Activated CD4-positive, alpha-beta T cell treated with anti-CD3 and anti-CD28 coated beads for 36 hours (primary cell): ENCODE measurements around the gene APMAP. TPM values are rescaled to one million over a fixed set of nuclear protein-coding genes. Genes with fewer than 3 reads are reported as not detected.

ENCODE experiments used
- ATAC-seq: fragments of 200-7000 bp; cut with Tn5 transposase; one replicate; pipeline ENCODE4 v1.10.0; 2021; ENCODE audit warnings: mild to moderate bottlenecking, moderate library complexity
- CTCF ChIA-PET: fragments of 350-600 bp; sonication (Branson Sonifier 250); formaldehyde crosslinking; loops from one replicate; lab custom pipeline; 2021; ENCODE audit warnings: antibody characterized with exemption; lab: Charles Lee
- POLR2A ChIA-PET: fragments of 350-600 bp; sonication (Branson Sonifier 250); formaldehyde crosslinking; loops from one replicate; lab custom pipeline; 2021; ENCODE audit warnings: antibody characterized with exemption, inconsistent platforms; lab: Charles Lee
- DNase-seq: peaks from one replicate; pipeline ENCODE4 v3.0.0-alpha.2; 2020
- H3K27ac Mint-ChIP-seq: one replicate; pipeline ENCODE4 v1.8.0; 2021; ENCODE audit warnings: mixed read lengths
- H3K27me3 Mint-ChIP-seq: one replicate; pipeline ENCODE4 v1.8.0; 2021; ENCODE audit warnings: mixed read lengths
- H3K36me3 Mint-ChIP-seq: one replicate; pipeline ENCODE4 v1.8.0; 2021; ENCODE audit warnings: low read depth, mixed read lengths
- H3K4me1 Mint-ChIP-seq: one replicate; pipeline ENCODE4 v1.8.0; 2021; ENCODE audit warnings: mixed read lengths
- H3K4me3 Mint-ChIP-seq: one replicate; pipeline ENCODE4 v1.8.0; 2021; ENCODE audit warnings: mild to moderate bottlenecking, moderate library complexity, mixed read lengths
- H3K9me3 Mint-ChIP-seq: one replicate; pipeline ENCODE4 v1.8.0; 2021; ENCODE audit warnings: low read depth, mixed read lengths
- intact Hi-C, 2 experiments: fragments of 100-400 bp; cut with DNase I in 1 of 2; cut with micrococcal nuclease in 1 of 2; formaldehyde crosslinking; loops; one replicate each; pipeline versions ENCODE4 v1.14.2 to v1.15.1; 2022 to 2024; cut with DNase I, micrococcal nuclease
- total RNA-seq, 2 experiments: library from RNA; stranded (reverse); gene quantifications; one replicate each; pipeline ENCODE4 v1.2.3, GENCODE V29; 2021

The APMAP gene
- total RNA-seq, 2 experiments from 2014 or later, result 26.8 to 34.0 TPM

DNA sequence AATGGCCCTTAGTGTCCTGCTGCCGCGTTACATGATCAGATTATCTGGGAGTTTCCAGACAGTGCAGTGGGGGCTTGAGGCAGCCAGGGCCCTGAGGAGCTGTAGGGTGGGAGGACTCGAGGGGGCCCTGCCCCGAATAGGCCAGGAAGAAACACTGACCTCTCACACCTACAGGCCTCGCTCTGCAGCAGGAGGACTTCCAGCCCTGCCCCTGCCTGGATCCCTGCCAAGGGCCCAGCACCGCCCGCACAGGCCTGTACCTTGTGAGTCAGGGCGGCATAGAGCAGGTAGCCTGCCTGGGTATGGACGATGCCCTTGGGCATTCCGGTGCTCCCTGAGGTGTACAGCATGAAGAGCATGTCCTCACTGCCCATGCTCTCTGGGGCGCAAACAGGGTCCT lies 30.1 kb upstream of the APMAP start:
- ATAC-seq, result no peak
- Mint-ChIP-seq H3K4me3 (no peak overlapping the region), H3K4me1 (peaks cover 4% of the 10 kb centered on the region), H3K27me3 (no peaks in the 10 kb centered on the region), H3K9me3 (no peaks in the 10 kb centered on the region), H3K27ac (no peak overlapping the region), H3K36me3 (peaks cover 3% of the 10 kb centered on the region)
- ChIA-PET CTCF (interaction anchor here (1.2 to 1.6 kb wide), 2 partner anchors 18 to 137 kb away, joined by 3 read pairs; no protein-coding TSS in a partner anchor), POLR2A (no interaction called here)
- intact Hi-C loops, result no loop called here
- no peak for DNase-seq

DNA sequence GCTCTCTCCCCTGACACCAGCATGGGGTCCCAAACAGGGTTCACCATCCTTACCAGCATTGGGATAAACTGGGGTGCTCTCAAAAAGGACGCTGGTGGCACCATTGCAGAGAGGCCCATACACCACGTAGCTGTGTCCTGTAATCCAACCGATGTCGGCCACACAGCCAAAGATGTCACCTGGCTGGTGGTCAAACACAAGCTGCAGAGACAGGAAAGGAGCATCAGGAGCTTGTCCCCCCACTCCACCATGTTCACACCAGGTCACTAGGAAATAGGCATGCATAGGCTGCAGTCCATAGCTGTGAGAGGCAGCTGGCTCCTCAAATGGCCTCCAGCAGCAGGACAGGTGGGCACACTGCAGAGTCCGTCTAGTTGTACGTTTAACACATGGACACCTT lies 28.8 kb upstream of the APMAP start:
- ChIA-PET POLR2A (no interaction called here), CTCF (interaction anchor here (1.2 kb wide), 1 partner anchor 139 kb away, joined by 3 read pairs; no protein-coding TSS in a partner anchor)
- Mint-ChIP-seq H3K9me3 (no peaks in the 10 kb centered on the region), H3K4me1 (peaks cover 4% of the 10 kb centered on the region), H3K4me3 (no peak overlapping the region), H3K27me3 (no peaks in the 10 kb centered on the region), H3K36me3 (peaks cover 3% of the 10 kb centered on the region), H3K27ac (no peak overlapping the region)
- intact Hi-C loops, result no loop called here
- no peak for DNase-seq
- ATAC-seq, result no peak

DNA sequence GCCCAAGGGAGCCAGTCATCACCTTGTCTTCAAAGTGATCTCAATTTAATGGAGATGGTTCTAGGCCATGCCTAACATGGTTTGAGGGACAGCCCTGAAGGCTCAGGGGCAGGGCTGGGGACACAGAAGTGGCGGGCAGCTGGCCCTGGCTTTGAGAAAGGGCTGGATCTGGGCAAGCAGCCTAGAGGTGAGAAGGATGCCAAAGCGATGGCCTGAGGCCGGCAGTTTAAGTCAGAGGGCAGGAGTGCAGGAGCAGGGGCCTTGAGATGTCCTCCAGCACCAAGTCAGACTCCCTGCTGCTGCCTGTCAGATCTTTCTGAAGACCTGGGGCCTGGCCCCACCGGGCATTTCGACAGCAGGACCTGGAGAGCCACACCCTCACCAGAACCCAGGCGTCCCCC lies 28.4 kb upstream of the APMAP start:
- POLR2A ChIA-PET, result no interaction called here
- H3K27ac Mint-ChIP-seq, result no peak overlapping the region

DNA sequence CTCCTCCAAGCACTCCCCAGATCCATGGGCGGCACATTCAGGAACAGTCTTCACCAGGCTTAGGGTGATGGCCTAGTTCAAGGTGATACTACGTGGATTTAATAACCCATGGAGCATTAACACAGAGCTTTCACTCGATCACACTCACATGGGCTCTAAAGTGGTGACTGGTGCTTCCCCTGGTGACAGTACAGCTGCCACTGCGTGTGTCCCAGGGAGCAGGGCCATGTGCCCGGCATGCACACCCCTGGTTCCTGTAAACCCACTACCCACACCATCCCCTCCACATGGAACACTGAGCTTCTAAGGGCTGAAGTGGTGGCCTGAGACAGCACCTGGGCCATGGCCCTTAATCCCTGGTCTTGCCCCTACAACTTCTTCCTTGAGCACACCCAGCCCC lies 27.8 kb upstream of the APMAP start:
- DNase-seq, result no peak
- H3K36me3 Mint-ChIP-seq, result peaks cover 3% of the 10 kb centered on the region
- no peak overlapping the region for H3K4me3 Mint-ChIP-seq
- intact Hi-C loops, result no loop called here
- CTCF ChIA-PET, result no interaction called here
- H3K9me3 Mint-ChIP-seq, result no peaks in the 10 kb centered on the region
- ATAC-seq, result no peak
- no peaks in the 10 kb centered on the region for H3K27me3 Mint-ChIP-seq
- H3K27ac Mint-ChIP-seq, result no peak overlapping the region
- POLR2A ChIA-PET, result no interaction called here
- H3K4me1 Mint-ChIP-seq, result peaks cover 4% of the 10 kb centered on the region

More for the DNA sequence above, 28.4 kb upstream of the APMAP start:
- H3K36me3 Mint-ChIP-seq, result peaks cover 3% of the 10 kb centered on the region
- CTCF ChIA-PET, result no interaction called here
- DNase-seq (no peak), ATAC-seq (no peak)
- intact Hi-C loops, result no loop called here
- no peaks in the 10 kb centered on the region for H3K9me3 Mint-ChIP-seq
- no peak overlapping the region for H3K4me3 Mint-ChIP-seq
- peaks cover 4% of the 10 kb centered on the region for H3K4me1 Mint-ChIP-seq
- H3K27me3 Mint-ChIP-seq, result no peaks in the 10 kb centered on the region

DNA sequence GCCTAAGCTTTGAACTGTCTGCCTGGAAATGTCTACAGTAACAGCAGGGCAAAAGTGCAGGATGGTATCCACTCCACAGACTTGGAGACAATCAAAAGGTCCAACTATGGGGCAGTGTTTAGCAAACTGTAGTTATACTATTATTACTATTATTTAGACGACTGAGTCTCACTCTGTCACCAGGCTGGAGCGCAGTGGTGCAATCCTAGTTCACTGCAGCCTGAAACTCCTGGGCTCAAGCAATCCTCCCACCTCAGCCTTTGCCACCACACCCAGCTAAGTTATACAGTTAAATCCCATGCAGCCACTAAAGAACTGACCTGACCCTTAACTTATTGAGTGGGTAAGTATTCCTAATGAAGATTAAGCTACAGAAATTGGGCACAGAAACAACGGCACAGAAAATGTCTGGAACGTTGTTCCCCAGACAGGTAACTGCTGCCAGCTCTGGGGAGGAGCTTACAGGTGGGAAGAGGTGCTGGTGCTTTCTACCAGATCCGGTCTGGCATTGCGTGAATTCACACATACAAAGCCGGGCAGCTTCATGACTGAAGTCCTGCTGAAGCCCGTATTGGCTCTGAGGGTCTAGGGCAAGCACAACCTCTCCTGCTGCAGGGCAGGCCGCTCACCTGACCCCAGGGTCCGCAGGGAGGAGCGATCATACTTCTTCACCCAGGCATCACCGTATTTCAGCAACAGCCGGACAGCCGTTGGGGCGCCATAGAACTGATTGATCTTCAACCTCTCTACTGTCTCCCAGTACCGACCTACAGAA lies 27.0 kb upstream of the APMAP start:
- no peak for ATAC-seq
- DNase-seq, result no peak
- ChIA-PET POLR2A (no interaction called here), CTCF (interaction anchor here (0.7 kb wide), 1 partner anchor 41 kb away, joined by 3 read pairs; no protein-coding TSS in a partner anchor)
- H3K36me3 Mint-ChIP-seq, result peaks cover 3% of the 10 kb centered on the region
- intact Hi-C loops, result no loop called here
- H3K27ac Mint-ChIP-seq, result no peak overlapping the region
- peaks cover 4% of the 10 kb centered on the region for H3K4me1 Mint-ChIP-seq
- no peaks in the 10 kb centered on the region for H3K27me3 Mint-ChIP-seq
- H3K4me3 Mint-ChIP-seq, result no peak overlapping the region
- no peaks in the 10 kb centered on the region for H3K9me3 Mint-ChIP-seq

DNA sequence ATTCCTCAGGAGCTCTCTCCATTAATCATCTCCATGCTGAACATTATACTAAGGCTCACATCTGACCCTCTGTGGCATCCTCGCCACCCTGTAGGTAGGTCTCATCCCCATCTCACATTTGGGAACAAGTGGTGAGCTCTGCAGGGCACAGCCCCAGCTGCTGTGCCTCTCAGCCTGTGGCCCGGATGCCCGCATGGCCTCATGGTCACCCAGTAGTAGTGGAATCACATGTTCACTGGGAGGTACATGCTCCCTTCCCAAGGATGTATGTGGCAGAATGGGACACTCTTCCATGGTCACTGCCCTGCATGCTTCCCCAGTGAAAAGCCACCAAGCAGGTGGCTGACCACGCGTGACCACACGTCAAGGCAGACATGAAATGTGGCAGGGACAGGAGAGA lies 26.3 kb upstream of the APMAP start:
- Mint-ChIP-seq H3K4me1 (peaks cover 4% of the 10 kb centered on the region), H3K27me3 (no peaks in the 10 kb centered on the region), H3K36me3 (peaks cover 3% of the 10 kb centered on the region), H3K9me3 (no peaks in the 10 kb centered on the region), H3K4me3 (no peak overlapping the region), H3K27ac (no peak overlapping the region)
- ChIA-PET CTCF (no interaction called here), POLR2A (no interaction called here)
- intact Hi-C loops, result no loop called here
- DNase-seq, result no peak
- ATAC-seq, result no peak

DNA sequence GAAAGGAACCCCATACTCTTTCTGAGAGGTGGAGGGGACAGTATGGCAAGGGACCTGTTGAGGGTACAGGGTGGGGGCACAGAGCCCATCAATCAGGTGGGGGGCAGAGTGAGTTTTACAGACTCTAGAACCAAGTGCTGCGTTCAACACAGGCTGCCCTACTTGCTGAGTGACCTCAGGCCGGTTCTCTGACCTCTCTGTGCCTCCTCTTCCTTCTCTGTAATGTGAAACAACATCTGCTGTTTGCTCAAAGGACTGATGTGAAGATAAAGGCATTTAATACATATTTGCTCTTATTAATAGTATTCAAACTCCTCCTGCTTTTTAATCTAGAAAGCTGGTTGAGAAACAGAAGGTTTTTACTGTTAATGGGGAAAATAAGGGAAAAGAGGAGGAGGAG lies 25.9 kb upstream of the APMAP start:
- ATAC-seq, result no peak
- Mint-ChIP-seq H3K36me3 (peaks cover 3% of the 10 kb centered on the region), H3K9me3 (no peaks in the 10 kb centered on the region), H3K27me3 (no peaks in the 10 kb centered on the region), H3K4me1 (peaks cover 1% of the 10 kb centered on the region), H3K27ac (no peak overlapping the region), H3K4me3 (no peak overlapping the region)
- intact Hi-C loops, result no loop called here
- DNase-seq, result no peak
- ChIA-PET POLR2A (no interaction called here), CTCF (no interaction called here)

DNA sequence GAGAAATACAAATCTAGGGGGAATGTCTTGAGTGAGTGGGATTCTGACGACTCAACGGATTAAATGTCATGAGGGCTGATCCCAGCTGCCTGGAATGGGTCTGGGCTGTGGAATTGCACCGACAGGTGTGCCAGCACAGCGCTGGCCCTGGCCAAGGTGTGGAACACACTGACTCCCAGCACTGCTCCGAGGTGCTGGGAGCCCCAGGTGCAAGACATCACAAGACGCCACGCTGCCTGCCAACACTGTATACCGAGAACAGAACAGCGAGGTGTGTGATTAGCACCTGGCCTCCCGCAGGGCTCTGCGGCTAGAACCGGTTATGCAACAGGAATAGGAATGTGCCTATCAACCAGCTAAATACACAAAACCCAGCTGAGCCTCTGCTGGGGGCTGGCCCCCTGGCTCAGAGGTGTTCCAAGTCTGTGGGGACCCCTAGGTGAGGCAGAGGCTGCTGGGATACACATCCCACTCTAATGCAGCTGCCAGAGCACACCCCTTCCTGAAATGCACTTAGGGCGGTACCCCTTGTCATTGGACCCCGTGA lies 24.8 kb upstream of the APMAP start:
- intact Hi-C loops, result no loop called here
- H3K36me3 Mint-ChIP-seq, result peaks cover 3% of the 10 kb centered on the region
- H3K4me1 Mint-ChIP-seq, result no peaks in the 10 kb centered on the region
- ChIA-PET POLR2A (no interaction called here), CTCF (interaction anchor here (0.6 to 1.2 kb wide), 4 partner anchors 19 to 162 kb away, joined by 3 to 4 read pairs (median 3); no protein-coding TSS in a partner anchor)
- DNase-seq, result no peak
- H3K9me3 Mint-ChIP-seq, result no peaks in the 10 kb centered on the region
- H3K4me3 Mint-ChIP-seq, result no peak overlapping the region
- no peak for ATAC-seq
- H3K27ac Mint-ChIP-seq, result no peak overlapping the region
- no peaks in the 10 kb centered on the region for H3K27me3 Mint-ChIP-seq

DNA sequence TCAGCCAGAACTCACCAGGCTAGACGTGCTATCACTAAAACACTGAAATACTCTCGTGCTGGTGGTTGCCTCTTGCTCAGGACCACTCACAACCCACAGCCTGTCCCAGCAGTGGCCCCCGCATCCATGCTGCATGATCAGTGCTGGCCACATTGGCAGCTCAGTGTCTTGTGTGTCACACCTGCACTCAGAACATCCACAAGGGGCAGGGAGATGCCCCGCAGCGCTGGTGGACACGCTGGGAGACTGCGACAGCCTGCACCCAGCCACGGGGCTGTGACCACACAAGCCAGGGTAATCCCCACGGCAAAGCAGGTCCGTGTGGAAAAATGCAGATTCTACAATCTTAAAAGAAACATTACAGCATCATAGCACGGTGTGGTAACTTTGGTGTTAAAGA lies 23.9 kb upstream of the APMAP start:
- ChIA-PET POLR2A (no interaction called here), CTCF (interaction anchor here (0.7 to 1.2 kb wide), 3 partner anchors 20 to 55 kb away, joined by 3 read pairs; no protein-coding TSS in a partner anchor)
- DNase-seq (no peak), ATAC-seq (no peak)
- no peaks in the 10 kb centered on the region for H3K9me3 Mint-ChIP-seq
- no peaks in the 10 kb centered on the region for H3K27me3 Mint-ChIP-seq
- intact Hi-C loops, result no loop called here
- no peaks in the 10 kb centered on the region for H3K4me1 Mint-ChIP-seq
- H3K4me3 Mint-ChIP-seq, result no peak overlapping the region
- H3K27ac Mint-ChIP-seq, result no peak overlapping the region
- peaks cover 3% of the 10 kb centered on the region for H3K36me3 Mint-ChIP-seq

DNA sequence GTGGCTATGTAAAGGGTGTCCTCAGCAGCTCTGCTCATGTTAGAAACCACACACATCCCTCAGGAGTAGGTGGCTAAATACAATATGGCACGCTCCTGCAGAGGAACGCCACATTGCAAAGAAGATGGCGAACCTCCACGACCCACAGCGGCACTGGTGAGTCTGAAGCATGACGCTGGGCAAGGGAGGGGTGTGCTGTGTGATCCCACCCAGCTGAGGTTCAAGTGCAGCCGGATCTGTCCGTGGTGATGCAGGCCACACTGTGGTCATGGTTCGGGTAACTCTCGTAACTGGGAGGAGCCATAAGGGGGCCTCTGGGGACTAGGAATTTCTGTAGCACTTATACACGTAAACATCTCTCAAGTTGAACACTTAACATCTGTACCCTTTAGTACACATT lies 23.4 kb upstream of the APMAP start:
- H3K4me1 Mint-ChIP-seq, result no peaks in the 10 kb centered on the region
- no peak overlapping the region for H3K4me3 Mint-ChIP-seq
- CTCF ChIA-PET, result interaction anchor here (1.2 kb wide), 1 partner anchor 21 kb away, joined by 3 read pairs; no protein-coding TSS in a partner anchor

DNA sequence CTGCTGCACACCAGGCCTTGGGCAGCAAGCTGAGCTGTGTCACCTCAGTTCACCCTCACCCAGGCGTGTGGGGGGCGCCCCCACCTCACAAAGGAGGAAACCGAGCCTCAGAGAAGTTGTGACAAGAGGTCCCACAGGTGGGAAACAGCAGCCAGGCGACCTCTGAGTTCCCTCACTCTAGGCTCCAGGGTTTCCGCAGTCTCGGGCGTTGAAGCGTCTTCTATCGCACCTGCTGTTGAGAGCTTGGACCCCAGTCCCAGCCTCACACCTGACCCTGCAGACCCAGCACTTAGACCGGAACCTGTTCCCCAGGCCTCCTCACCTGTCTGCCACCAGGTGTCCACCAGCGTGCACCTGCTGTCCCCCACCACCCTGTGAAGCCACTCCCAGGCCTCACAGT lies 22.3 kb upstream of the APMAP start:
- no peak overlapping the region for H3K27ac Mint-ChIP-seq

More for the DNA sequence above, 23.4 kb upstream of the APMAP start:
- POLR2A ChIA-PET, result no interaction called here
- intact Hi-C loops, result no loop called here
- no peak for ATAC-seq
- H3K9me3 Mint-ChIP-seq, result no peaks in the 10 kb centered on the region
- no peak for DNase-seq
- H3K27me3 Mint-ChIP-seq, result no peaks in the 10 kb centered on the region
- no peak overlapping the region for H3K27ac Mint-ChIP-seq
- peaks cover 3% of the 10 kb centered on the region for H3K36me3 Mint-ChIP-seq

More for the DNA sequence above, 22.3 kb upstream of the APMAP start:
- ChIA-PET CTCF (no interaction called here), POLR2A (no interaction called here)
- no peaks in the 10 kb centered on the region for H3K4me1 Mint-ChIP-seq
- no peaks in the 10 kb centered on the region for H3K9me3 Mint-ChIP-seq
- H3K4me3 Mint-ChIP-seq, result no peak overlapping the region
- no peaks in the 10 kb centered on the region for H3K36me3 Mint-ChIP-seq
- ATAC-seq, result no peak
- DNase-seq, result no peak
- intact Hi-C loops, result no loop called here
- H3K27me3 Mint-ChIP-seq, result no peaks in the 10 kb centered on the region
